TTC549 (cell line): Measurements from ENCODE around the gene XRCC6.
"Not testable (repeated sequence)": the region's sequence is repeated elsewhere in the genome, so short reads cannot be mapped to it uniquely, and the experiment has no call there.

Experiments
- FAIRE-seq: peaks from 2 replicates; lab custom pipeline; 2012; peaks lifted over from hg19 to GRCh38; lab: Jason Lieb, UNC

Gene XRCC6

DNA sequence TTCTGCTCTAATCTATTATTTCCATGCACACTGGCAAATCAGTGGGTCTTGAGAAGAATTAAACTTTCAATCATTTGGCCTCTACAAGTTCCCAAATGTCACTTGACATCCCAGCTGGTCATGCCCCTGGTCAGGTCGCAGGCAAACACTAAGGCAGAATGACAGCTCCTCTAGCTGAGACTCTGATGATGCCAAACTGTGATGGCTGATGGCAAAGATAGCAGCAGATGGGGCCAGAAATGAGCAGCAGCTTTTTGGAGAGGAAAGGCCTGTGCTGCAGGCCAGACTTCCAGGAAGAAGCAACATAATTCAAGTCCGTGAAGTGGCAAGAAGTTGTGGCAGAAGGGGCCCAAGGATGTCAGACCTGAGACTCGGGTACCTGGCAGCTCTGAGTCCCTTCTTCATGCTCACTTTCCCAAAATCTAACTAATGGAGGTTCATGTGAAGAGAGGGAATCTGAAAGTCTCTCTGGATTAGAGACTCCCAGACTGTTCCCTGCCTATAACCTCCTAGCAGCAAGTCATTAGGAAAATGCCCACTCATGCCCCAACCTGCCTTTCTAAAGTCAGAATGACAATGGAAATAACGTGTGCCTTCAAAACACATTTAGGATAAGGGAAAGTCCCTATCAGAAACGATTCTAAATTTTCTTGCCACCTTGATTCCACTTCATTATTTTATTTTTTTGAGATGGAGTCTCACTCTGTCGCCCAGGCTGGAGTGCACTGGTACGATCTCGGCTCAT lies 22.0 kb upstream of the XRCC6 start:
- FAIRE-seq, result no peak

DNA sequence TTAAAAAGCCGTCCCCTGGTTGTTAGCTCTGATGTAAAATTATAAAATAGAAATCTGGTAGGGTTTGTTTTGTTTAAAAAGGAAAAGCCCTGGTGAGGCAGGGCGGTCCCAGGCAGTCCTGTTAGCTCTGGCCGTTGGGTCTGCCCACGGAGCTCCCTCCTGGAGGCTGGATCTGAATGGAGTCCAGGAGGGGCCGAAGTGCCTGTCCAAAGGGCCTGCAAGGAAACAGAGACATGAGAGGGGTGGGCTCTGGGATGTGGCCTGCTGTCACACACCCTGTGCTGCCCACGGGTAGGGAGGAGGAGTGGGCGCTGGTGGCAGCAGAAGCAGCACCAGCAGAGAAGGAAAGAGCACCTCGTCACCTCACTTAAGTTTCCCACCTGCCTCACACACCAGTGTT lies 20.1 kb upstream of the XRCC6 start:
- FAIRE-seq, result no peak

DNA sequence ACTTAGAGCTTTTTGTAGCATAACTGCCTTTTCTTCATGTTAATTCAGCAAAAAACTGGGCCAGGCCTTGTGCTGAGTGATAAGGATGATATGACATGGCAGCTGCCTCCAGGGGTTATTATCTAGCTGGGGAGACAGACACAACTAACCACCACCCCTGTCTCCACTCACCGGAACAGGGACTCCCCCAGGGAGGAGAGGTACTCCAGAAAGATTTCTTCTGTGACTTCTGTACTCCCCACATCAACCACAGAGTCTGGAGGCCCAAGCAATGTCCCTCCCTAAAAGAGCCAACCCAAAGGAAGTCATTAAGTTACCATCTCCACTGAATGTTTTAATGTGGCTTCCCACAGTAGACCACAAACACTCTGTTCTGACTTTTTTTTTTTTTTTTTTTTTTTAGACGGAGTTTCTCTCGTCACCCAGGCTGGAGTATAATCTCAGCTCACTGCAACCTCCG lies 17.2 kb upstream of the XRCC6 start:
- no peak for FAIRE-seq

DNA sequence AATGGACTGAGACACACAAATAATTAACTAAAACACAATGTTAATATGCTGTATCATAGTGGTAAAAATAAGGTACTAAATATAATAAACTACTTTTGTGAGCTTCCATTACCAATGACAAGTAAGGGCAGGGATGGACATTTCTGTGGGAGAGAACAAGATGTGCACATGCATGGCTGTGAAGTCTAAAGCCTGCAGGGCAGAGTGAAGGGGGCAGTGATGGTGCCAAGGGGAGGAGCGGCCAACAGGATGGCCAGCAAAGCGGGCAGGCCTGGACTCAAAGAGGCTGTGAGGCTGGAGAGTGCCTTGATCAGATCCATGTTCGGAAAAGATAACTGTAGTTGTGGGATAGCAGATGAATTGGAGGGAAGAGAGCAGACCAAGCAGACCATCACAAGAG lies 12.7 kb upstream of the XRCC6 start:
- no peak for FAIRE-seq

DNA sequence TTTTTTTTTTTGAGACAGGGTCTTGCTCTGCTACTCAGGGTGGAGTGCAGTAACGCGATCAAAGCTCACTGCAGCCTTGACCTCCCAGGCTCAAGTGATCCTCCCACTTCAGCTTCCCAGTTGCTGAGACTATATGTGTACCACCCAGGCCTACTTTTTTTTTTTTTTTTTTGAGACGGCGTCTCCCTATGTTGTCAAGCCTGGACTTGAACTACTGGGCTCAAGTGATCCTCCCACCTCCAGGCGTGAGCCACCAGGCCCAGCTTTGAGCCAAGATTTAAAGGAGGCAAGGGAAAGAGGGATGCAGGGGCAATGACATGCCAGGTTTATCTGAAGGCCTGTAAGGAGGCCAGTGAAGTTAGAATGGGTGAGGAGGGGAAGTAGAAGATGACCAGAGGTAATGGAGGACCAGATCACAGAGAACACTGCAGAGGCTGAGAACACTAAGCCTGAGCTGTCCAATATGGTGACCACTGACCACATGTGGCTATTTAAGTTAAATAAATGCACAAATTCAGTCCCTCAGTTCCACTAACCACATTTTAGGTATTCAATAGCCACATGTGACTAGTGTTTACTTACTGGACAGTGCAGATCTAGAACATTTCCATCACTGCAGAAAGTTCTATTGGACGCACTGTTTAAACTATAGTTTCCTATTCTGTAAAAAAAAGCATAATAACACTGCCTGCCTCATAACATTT lies 8.3 kb upstream of the XRCC6 start:
- FAIRE-seq, result no peak

DNA sequence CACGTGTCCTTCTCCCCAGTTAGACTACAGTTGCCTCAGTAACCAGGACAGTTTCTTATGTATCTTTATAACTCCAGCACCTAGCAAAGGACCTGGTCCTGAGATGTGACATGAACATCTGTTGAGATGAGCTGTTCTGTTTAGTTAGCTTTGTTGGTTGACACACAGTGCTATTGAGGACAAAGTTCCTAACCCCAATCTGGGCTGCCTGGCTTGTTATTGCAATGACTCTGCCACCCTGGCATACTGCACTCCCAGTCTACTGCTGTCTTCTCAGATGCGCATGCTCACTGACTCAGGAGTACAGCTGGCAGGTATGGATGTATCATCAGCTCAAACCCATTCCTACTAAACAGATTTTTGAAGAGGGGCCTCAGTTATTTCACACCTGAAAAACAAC lies 7.6 kb upstream of the XRCC6 start:
- no peak for FAIRE-seq

DNA sequence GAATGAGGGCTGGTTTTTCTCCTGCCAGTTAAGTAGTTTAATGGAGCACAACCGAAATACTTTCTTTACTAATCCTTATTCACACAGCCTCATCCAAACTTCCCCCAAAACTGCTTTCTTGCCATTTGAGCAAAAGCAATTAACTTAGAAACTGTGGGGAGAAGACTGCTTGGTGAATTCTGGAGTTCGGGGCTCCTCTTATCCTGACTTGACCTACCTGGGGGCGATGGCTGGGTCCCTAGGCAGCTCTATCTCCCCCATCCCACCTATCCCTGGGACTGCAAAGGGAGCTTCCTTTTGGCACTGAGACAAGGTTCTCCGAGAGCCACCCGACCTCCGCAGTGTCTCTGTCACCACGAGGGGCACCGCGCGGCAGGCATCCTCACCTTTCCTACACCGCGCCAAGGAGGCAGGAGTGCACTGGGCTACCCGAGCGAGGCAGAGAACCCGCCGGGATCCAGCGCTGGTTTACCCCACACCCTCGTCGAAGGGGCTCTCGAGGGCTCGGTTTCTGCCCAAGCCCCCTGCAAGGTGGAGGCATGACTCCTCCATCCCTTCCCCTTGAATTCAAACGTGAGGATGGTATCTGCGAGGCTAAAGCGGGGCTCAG lies 1.0 kb upstream of the XRCC6 start:
- FAIRE-seq, result no peak

DNA sequence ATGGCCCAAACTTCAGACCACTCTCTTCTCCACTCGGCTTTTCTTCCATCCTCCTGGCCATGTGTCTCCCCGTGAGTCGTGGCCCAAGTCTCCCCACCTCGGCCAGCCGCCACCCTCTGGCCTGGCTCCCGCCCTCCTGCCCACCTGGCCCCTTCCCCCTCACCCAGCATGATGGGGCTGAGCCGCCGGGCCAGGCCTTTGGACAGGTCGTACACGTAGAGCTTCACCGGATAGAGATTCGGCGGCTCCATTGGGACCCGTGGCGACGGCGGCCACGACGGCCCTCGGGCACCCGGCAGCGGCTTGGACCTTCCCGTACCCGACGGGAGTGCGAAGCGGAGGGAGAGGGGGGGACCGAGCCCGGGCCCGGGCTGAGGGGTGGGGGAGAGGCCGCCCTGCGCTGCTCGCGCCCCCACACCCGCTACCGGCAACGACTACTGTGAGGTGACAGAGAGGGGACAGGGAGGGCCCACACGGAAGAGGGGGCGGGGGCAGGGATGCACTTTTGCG lies 451 bp upstream of the XRCC6 start, which contains the start of gene DESI1:
DESI1 (minus strand) TSS at position 455 of the 510 bp plus-strand sequence; CDS start at position 251, 204 bp downstream.
- FAIRE-seq, result no peak

DNA sequence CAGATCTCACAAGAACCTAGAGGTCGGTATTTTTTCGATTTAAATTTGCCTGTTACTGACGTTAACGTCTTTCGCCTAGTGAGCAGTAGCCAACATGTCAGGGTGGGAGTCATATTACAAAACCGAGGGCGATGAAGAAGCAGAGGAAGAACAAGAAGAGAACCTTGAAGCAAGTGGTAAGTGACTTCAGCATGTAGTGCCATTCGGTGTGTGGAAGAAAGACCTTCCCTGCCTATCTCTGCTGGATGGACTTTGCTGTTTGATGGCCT lies 750 bp downstream of the XRCC6 start:
- no peak for FAIRE-seq

DNA sequence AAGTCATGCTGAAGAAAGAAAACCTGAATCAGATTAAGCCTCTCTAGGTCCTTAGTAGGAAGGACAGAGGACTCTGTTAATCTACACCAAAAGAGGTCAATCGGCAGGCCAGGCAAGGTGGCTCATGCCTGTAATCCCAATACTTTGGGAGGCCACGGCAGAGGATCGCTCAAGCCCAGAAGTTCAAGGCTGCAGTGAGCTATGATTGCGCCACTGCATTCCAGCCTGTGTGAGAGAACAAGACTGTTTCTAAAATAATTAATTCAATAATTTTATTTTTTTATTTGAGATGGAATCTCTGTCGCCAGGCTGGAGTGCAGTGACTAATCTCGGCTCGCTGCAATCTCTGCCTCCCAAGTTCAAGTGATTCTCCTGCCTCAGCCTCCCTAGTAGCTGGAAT lies 4.5 kb downstream of the XRCC6 start:
- FAIRE-seq, result no peak

DNA sequence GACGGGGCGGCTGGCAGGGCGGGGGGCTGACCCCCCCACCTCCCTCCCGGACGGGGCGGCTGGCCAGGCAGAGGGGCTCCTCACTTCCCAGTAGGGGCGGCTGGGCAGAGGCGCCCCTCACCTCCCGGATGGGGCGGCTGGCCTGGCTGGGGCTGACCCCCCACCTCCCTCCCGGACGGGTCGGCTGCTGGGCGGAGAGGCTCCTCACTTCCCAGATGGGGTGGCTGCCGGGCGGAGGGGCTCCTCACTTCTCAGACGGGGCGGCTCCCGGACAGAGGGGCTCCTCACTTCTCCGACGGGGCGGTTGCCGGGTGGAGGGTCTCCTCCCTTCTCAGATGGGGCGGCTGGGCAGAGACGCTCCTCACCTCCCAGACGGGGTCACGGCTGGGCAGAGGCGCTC lies 10.0 kb downstream of the XRCC6 start:
- FAIRE-seq, result not testable (repeated sequence)

DNA sequence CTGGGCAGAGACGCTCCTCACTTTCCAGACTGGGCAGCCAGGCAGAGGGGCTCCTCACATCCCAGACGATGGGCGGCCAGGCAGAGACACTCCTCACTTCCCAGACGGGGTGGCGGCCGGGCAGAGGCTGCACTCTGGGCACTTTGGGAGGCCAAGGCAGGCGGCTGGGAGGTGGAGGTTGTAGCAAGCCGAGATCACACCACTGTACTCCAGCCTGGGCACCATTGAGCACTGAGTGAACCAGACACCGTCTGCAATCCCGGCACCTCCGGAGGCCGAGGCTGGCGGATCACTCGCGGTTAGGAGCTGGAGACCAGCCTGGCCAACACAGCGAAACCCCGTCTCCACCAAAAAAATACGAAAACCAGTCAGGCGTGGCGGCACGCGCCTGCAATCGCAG lies 10.5 kb downstream of the XRCC6 start:
- FAIRE-seq, result not testable (repeated sequence)

DNA sequence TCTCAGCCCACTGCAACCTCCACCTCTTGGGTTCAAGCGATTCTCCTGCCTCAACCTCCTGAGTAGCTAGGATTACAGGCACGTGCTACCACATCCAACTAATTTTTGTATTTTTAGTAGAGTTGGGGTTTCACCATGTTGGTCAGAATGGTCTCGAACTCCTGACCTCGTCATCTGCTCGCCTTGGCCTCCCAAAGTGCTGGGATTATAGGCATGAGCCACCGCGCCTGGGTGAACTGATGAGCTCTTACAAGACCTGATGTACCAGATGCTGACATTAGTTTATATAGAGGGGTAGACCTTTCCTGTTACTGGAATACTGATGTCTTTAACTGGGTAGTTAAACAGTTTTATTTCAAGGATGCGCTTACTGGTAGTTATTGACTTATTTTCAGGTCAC lies 13.5 kb downstream of the XRCC6 start:
- not testable (repeated sequence) for FAIRE-seq

DNA sequence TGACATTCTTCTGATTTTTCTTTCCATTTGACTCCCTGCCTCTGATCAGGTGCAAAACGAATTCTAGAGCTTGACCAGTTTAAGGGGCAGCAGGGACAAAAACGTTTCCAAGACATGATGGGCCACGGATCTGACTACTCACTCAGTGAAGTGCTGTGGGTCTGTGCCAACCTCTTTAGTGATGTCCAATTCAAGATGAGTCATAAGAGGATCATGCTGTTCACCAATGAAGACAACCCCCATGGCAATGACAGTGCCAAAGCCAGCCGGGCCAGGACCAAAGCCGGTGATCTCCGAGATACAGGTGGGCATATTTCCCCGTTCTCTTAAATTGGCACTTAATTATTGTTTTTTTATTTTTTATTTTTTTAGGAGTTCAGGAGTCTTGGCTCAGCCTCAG lies 15.4 kb downstream of the XRCC6 start:
- no peak for FAIRE-seq

DNA sequence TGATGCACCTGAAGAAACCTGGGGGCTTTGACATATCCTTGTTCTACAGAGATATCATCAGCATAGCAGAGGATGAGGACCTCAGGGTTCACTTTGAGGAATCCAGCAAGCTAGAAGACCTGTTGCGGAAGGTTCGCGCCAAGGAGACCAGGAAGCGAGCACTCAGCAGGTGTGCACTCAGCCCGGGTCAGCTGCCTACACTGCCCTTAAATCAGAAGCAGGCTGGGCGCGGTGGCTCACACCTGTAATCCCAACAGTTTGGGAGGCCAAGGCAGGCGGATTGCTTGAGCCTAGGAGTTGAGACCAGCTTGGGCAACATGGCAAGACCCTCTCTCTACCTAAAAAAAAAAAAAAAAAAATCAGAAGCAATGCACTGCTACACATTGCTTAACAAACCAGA lies 16.5 kb downstream of the XRCC6 start:
- not testable (repeated sequence) for FAIRE-seq

DNA sequence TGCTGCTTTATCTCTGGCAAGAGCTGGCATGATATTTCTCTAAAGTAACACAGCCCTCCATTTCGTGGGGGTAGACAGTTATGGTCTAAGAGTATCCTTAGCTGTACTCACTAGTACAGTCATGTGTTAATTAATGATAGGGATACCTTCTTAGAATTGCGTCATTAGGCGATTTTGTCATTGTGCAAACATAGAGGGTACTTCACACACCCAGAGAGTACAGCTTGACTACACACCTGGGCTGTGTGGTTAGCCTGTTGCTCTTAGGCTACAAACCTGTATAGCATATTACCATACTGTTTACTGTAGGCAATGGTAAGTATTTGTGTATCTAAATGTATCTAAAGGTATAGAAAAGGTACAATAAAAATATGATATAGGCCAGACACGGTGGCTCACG lies 17.0 kb downstream of the XRCC6 start:
- FAIRE-seq, result no peak

DNA sequence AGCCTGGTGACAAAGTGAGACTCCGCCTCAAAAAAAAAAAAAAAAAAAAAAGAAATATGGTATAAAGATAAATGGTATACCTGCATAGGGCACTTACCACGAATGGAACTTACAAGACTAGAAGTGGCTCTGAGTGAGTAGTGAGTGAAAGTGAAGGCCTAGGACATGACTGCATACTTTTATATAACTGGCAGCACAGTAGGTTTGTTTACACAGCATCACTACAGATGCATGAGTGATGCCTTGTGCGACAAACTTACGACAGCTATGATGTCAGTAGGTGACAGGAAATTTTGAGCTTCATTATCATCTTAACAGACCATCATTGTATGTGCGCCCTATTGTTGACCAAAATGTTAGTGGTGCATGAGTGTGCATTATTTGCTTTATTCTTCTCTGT lies 17.7 kb downstream of the XRCC6 start:
- FAIRE-seq, result no peak

DNA sequence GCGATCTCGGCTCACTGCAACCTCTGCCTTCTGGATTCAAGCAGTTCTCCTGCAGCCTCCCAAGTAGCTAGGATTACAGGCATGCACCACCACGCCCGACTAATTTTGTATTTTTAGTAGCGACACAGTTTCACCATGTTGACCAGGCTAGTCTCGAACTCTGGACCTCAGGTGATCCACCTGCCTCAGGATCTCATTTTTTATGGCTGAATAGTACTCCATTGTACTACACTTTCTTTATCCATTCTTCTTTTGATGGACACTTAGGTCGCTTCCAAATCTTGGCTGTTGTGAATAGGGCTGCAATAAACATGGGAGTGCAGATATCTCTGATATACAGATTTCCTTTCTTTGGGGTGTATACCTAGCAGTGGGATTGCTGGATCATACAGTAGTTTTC lies 20.8 kb downstream of the XRCC6 start:
- no peak for FAIRE-seq

DNA sequence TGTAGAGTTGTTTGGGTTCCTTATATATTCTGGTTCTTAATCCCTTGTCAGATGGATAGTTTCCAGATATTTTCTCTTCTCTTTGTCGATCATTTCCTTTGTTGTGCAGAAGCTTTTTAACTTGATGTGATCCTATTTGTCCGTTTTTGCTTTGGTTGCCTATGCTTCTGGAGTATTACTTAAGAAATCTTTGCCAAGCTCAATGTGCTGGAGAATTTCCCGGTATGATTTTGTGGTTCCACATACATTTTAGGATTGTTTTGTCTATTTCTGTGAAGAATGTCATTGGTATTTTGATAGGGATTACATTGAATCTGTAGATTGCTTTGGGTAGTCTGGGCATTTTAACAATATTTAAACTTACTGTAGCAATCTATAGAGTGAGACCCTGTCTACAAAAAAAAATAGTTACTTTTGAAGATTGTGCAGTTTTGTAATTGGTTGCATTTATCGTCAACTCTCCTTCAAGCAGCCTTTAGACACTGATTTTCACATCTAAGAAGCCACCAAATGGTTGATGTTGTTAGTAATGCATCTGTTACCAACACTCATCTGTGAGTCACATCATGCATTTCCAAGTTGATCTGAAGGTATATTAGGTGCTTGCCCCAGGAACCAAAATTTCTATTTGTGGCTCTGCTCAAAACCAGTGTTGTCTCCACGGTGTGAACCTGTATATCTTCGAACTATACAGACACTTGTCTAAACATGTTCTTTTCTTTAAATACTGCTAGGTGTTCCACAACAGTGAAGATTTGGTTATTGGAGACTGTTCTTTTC lies 21.4 kb downstream of the XRCC6 start:
- no peak for FAIRE-seq

DNA sequence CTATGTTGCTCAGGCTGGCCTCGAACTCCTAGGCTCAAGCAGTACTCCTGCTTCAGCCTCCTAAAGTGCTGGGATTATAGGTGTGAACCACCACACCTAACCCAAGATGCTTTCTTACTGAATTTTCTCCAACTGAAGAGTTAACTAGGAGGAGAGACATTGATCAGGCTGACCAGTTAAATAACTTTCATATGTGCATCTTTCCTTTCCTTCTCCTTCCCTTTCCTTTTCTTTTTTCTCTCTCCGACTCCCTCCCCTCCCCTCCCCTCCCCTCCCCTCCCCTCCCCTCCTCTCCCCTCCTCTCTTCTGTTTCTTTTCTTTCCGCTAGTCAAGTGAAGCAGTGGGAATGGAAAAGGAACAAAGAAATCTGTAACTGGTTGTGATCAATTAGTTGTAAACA lies 26.7 kb downstream of the XRCC6 start:
- no peak for FAIRE-seq

DNA sequence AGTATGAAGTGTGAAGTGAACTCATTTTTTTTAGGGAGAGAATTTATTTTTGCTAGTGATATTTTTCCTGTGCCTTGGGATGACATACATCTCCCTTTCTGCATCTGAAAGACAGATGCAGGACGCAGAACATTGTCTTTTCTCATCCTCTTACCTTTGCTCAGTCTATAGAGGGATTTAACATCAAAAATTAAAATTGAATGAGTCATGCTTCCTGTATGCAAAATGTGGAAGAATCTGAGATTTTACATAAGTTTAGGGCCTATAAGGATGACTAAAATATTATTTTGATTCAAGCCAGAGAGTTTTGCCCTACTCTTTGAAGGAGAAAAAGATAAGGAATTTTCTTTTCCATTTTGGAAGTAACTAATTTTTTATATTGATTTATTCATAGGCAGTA lies 27.3 kb downstream of the XRCC6 start:
- no peak for FAIRE-seq

DNA sequence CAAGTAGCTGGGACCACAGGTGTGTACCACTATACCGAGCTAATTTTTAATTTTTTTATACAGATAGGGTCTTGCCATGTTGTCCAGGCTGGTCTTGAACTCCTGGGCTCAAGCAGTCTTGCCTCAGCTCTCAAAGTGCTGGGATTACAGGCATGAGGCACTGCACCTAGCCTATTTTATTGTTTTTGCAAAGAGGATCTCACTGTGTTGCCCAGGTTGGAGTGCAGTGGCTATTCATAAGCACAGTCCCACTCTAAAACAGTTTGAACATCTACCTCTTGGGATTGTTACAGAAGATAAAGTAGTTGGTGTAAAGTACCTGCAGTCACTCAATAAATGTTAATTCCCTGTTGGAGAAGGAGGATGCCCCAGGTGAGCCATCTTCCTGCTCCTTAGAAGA lies 29.1 kb downstream of the XRCC6 start:
- FAIRE-seq, result no peak

DNA sequence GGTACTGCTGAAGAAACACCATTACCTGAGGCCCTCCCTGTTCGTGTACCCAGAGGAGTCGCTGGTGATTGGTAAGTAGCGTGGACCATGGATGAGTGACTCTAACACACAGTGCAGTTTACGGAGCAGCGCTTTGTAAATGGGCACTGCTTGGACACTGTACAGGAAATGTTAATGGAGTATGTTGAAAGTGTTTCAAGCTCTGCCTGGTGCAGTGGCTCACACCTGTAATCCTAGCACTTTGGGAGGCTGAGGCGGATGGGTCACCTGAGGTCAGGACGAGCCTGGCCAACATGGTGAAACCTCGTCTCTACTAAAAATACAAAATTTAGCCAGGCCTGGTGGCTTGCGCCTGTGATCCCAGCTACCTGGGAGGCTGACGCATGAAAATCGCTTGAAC lies 29.7 kb downstream of the XRCC6 start:
- FAIRE-seq, result no peak
